Measurements from ENCODE around the gene AZGP1. TPM values are rescaled to one million over a fixed set of nuclear protein-coding genes. Genes with fewer than 3 reads are reported as not detected.

AZGP1 gene
- total and polyA plus RNA-seq, 2 of the 13 experiments (the other 11 are each of a cell fraction or from before 2014, with no cell fraction given) = 93.8 to 229 TPM

DNA sequence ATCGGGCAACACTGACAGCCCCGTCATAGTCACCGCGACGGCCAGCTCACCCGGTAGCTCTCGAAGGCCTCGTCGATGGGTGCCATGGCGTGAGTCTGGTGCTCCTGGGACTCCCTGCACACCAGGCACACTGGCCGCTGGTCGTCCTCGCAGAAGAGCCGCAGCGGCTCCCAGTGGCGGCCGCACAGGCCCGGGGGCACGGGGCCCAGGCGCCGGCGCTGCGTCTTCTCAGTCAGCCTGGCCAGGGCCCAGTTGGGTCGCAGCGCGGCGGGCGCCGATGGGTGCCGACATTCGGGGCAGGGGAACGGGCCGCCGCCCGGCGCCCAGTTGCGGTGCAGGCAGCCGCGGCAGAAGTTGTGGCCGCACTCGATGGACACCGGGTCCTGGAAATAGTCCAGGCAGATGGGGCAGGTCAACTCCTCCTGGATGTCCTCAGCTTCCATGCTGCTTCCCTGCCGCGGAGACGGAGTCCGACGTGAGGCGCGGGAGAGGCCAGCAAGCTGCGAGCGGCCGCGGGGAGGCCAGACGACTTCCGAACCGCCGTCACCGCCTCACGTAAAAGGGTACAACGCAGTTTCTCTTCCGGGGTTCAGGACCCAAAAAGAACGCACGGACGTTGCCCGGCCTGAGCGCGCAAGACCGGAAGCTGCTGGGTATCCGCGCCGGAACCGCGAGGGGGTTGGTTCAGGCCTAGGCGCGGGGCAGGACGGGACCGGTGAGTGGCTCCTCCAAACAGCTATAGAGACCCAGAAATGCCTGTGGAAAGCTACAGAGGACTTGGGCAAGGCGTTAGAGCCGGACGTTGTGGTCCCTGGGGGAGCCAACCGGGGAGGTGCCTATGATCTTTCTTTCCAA is 56.6 kb downstream of the AZGP1 start, which contains the start of gene TRIM4 (continued):
- TF ChIP-seq, protein P1, sequence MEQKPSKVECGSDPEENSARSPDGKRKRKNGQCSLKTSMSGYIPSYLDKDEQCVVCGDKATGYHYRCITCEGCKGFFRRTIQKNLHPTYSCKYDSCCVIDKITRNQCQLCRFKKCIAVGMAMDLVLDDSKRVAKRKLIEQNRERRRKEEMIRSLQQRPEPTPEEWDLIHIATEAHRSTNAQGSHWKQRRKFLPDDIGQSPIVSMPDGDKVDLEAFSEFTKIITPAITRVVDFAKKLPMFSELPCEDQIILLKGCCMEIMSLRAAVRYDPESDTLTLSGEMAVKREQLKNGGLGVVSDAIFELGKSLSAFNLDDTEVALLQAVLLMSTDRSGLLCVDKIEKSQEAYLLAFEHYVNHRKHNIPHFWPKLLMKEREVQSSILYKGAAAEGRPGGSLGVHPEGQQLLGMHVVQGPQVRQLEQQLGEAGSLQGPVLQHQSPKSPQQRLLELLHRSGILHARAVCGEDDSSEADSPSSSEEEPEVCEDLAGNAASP (CRISPR knock-in tag; IDR thresholded peaks at IDR 0.05; ENCODE audit: borderline replicate concordance) = no peak
- no peak; the same call in 1 of the 2 replicates for TF ChIP-seq ZNF510 (CRISPR knock-in tag; IDR thresholded peaks at IDR 0.05; ENCODE audit: low read depth)
- TF ChIP-seq ZSCAN20 (CRISPR knock-in tag; IDR thresholded peaks at IDR 0.05; ENCODE audit: borderline replicate concordance) = 0 out of 2 replicates have a peak, but pooled peaks have one; percentile 54
- 0 out of 2 replicates have a peak, but pooled peaks have one; percentile 70 for TF ChIP-seq ZNF34 (CRISPR knock-in tag; IDR thresholded peaks at IDR 0.05; ENCODE audit: borderline replicate concordance)
- no peak; the same call in 1 of the 2 replicates for TF ChIP-seq ZNF225 (CRISPR knock-in tag; IDR thresholded peaks at IDR 0.05)
- peak; percentile 85 for TF ChIP-seq TBX2 (CRISPR knock-in tag; IDR thresholded peaks at IDR 0.05; ENCODE audit: borderline replicate concordance)
- TF ChIP-seq, protein P2, sequence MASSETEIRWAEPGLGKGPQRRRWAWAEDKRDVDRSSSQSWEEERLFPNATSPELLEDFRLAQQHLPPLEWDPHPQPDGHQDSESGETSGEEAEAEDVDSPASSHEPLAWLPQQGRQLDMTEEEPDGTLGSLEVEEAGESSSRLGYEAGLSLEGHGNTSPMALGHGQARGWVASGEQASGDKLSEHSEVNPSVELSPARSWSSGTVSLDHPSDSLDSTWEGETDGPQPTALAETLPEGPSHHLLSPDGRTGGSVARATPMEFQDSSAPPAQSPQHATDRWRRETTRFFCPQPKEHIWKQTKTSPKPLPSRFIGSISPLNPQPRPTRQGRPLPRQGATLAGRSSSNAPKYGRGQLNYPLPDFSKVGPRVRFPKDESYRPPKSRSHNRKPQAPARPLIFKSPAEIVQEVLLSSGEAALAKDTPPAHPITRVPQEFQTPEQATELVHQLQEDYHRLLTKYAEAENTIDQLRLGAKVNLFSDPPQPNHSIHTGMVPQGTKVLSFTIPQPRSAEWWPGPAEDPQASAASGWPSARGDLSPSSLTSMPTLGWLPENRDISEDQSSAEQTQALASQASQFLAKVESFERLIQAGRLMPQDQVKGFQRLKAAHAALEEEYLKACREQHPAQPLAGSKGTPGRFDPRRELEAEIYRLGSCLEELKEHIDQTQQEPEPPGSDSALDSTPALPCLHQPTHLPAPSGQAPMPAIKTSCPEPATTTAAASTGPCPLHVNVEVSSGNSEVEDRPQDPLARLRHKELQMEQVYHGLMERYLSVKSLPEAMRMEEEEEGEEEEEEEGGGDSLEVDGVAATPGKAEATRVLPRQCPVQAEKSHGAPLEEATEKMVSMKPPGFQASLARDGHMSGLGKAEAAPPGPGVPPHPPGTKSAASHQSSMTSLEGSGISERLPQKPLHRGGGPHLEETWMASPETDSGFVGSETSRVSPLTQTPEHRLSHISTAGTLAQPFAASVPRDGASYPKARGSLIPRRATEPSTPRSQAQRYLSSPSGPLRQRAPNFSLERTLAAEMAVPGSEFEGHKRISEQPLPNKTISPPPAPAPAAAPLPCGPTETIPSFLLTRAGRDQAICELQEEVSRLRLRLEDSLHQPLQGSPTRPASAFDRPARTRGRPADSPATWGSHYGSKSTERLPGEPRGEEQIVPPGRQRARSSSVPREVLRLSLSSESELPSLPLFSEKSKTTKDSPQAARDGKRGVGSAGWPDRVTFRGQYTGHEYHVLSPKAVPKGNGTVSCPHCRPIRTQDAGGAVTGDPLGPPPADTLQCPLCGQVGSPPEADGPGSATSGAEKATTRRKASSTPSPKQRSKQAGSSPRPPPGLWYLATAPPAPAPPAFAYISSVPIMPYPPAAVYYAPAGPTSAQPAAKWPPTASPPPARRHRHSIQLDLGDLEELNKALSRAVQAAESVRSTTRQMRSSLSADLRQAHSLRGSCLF (CRISPR knock-in tag; IDR thresholded peaks at IDR 0.05; ENCODE audit: borderline replicate concordance) = 0 out of 2 replicates have a peak, but pooled peaks have one; percentile 44
- TF ChIP-seq ZFP1 (CRISPR knock-in tag; IDR thresholded peaks at IDR 0.05) = no peak
- TF ChIP-seq ZNF451 (CRISPR knock-in tag; IDR thresholded peaks at IDR 0.05) = no peak
- peak; percentile 73; the same call in 1 of the 2 replicates for TF ChIP-seq SNAI1 (CRISPR knock-in tag; IDR thresholded peaks at IDR 0.05; ENCODE audit: borderline replicate concordance)
- TF ChIP-seq DMAP1 (CRISPR knock-in tag; IDR thresholded peaks at IDR 0.05) = peak; percentile 89
- TF ChIP-seq SMARCE1 (IDR thresholded peaks at IDR 0.05; ENCODE audit: borderline replicate concordance) = no peak
- TF ChIP-seq, protein P3, sequence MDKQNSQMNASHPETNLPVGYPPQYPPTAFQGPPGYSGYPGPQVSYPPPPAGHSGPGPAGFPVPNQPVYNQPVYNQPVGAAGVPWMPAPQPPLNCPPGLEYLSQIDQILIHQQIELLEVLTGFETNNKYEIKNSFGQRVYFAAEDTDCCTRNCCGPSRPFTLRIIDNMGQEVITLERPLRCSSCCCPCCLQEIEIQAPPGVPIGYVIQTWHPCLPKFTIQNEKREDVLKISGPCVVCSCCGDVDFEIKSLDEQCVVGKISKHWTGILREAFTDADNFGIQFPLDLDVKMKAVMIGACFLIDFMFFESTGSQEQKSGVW (CRISPR knock-in tag; IDR thresholded peaks at IDR 0.05; ENCODE audit: borderline replicate concordance) = no peak
- no peak for TF ChIP-seq SNAPC2 (CRISPR knock-in tag; IDR thresholded peaks at IDR 0.05)
- TF ChIP-seq, protein P4, sequence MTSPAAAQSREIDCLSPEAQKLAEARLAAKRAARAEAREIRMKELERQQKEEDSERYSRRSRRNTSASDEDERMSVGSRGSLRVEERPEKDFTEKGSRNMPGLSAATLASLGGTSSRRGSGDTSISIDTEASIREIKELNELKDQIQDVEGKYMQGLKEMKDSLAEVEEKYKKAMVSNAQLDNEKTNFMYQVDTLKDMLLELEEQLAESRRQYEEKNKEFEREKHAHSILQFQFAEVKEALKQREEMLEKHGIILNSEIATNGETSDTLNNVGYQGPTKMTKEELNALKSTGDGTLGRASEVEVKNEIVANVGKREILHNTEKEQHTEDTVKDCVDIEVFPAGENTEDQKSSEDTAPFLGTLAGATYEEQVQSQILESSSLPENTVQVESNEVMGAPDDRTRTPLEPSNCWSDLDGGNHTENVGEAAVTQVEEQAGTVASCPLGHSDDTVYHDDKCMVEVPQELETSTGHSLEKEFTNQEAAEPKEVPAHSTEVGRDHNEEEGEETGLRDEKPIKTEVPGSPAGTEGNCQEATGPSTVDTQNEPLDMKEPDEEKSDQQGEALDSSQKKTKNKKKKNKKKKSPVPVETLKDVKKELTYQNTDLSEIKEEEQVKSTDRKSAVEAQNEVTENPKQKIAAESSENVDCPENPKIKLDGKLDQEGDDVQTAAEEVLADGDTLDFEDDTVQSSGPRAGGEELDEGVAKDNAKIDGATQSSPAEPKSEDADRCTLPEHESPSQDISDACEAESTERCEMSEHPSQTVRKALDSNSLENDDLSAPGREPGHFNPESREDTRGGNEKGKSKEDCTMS (CRISPR knock-in tag; conservative IDR thresholded peaks at IDR 0.05) = no peak
- no peak for TF ChIP-seq FLYWCH1 (CRISPR knock-in tag; IDR thresholded peaks at IDR 0.05)
- TF ChIP-seq NAIF1 (CRISPR knock-in tag; IDR thresholded peaks at IDR 0.05; ENCODE audit: borderline replicate concordance) = 0 out of 2 replicates have a peak, but pooled peaks have one; percentile 67
- no peak for TF ChIP-seq ZNF207 (IDR thresholded peaks at IDR 0.05; ENCODE audit: borderline replicate concordance)
- TF ChIP-seq SYNCRIP (IDR thresholded peaks at IDR 0.05; ENCODE audit: insufficient read depth, low read depth, low read length) = no peak
- no peak for TF ChIP-seq PLRG1 (conservative IDR thresholded peaks at IDR 0.05)

Data from HepG2 (cell line).